ENCODE data around the gene SAMD7. TPM values are rescaled to one million over a fixed set of nuclear protein-coding genes. Genes with fewer than 3 reads are reported as not detected.

The SAMD7 gene
- total and polyA plus RNA-seq, 9 donors, result not detected

- WGBS, 3 donors, result 59 to 62% (median 60%) methylated on average over 2 of the region's 2 CpGs
Observed at GRCh38 chr3:169914321-169914720, 2.9 kb downstream of the SAMD7 start.

GRCh38 chr3:169923189-169923588 lies 11.8 kb downstream of the SAMD7 start:
- intact Hi-C loops (cut with DNase I), result no loop called here
- peak; percentile 33 to 63 (median 39) for DNase-seq
- 6 to 11% (median 10%) methylated on average over 8 of the region's 8 CpGs for WGBS, 3 donors
- H3K36me3 ChIP-seq, result no peaks in the 10 kb centered on the region
- H3K9me3 ChIP-seq, result no peaks in the 10 kb centered on the region
- TF ChIP-seq EP300 (IDR thresholded peaks at IDR 0.05) (no peak), CTCF (IDR thresholded peaks at IDR 0.05) (no peak), POLR2A (IDR thresholded peaks at IDR 0.05) (no peak)
- no peaks in the 10 kb centered on the region for H3K4me1 ChIP-seq (ENCODE audit: insufficient read depth)
- no peak overlapping the region for H3K27ac ChIP-seq
- H3K4me3 ChIP-seq, result no peak overlapping the region
- no peaks in the 10 kb centered on the region for H3K27me3 ChIP-seq

More at GRCh38 chr3:169914321-169914720, 2.9 kb downstream of the SAMD7 start:
- Histone ChIP-seq H3K27me3 (no peaks in the 10 kb centered on the region), H3K27ac (no peak overlapping the region), H3K4me1 (ENCODE audit: insufficient read depth) (no peaks in the 10 kb centered on the region), H3K9me3 (no peaks in the 10 kb centered on the region), H3K36me3 (no peaks in the 10 kb centered on the region), H3K4me3 (no peak overlapping the region)
- no peak for DNase-seq
- TF ChIP-seq POLR2A (IDR thresholded peaks at IDR 0.05) (no peak), CTCF (IDR thresholded peaks at IDR 0.05) (no peak), EP300 (IDR thresholded peaks at IDR 0.05) (no peak)
- intact Hi-C loops (cut with DNase I), result no loop called here

GRCh38 chr3:169923831-169924230 lies 12.5 kb downstream of the SAMD7 start:
- Histone ChIP-seq H3K27ac (no peak overlapping the region), H3K36me3 (no peaks in the 10 kb centered on the region), H3K9me3 (no peaks in the 10 kb centered on the region), H3K4me3 (no peak overlapping the region), H3K4me1 (ENCODE audit: insufficient read depth) (no peaks in the 10 kb centered on the region), H3K27me3 (no peaks in the 10 kb centered on the region)
- TF ChIP-seq CTCF (IDR thresholded peaks at IDR 0.05) (no peak), EP300 (IDR thresholded peaks at IDR 0.05) (no peak), POLR2A (IDR thresholded peaks at IDR 0.05) (no peak)
- DNase-seq, result no peak
- WGBS, 3 donors, result 56 to 65% (median 64%) methylated on average over 1 of the region's 1 CpG
- intact Hi-C loops (cut with DNase I), result no loop called here

- WGBS, 3 donors, result 75 to 79% (median 77%) methylated on average over 3 of the region's 3 CpGs
- Histone ChIP-seq H3K4me1 (ENCODE audit: insufficient read depth) (no peaks in the 10 kb centered on the region), H3K4me3 (no peak overlapping the region), H3K36me3 (no peaks in the 10 kb centered on the region), H3K27me3 (no peaks in the 10 kb centered on the region), H3K9me3 (no peaks in the 10 kb centered on the region), H3K27ac (no peak overlapping the region)
- intact Hi-C loops (cut with DNase I), result no loop called here
- no peak for TF ChIP-seq EP300 (IDR thresholded peaks at IDR 0.05)
- no peak for TF ChIP-seq POLR2A (IDR thresholded peaks at IDR 0.05)
- TF ChIP-seq CTCF (IDR thresholded peaks at IDR 0.05), result no peak
- no peak for DNase-seq
Observed at GRCh38 chr3:169929830-169930519, 18.6 kb downstream of the SAMD7 start.
